Midbrain (tissue), 1 donor: ENCODE measurements around the gene LMBRD1.
"Not testable (repeated sequence)": the region's sequence is repeated elsewhere in the genome, so short reads cannot be mapped to it uniquely, and the experiment has no call there.

Source experiments
- DNase-seq: peaks from one replicate; lab custom pipeline; 2025; lab: John Stamatoyannopoulos, UW

Gene LMBRD1

DNA sequence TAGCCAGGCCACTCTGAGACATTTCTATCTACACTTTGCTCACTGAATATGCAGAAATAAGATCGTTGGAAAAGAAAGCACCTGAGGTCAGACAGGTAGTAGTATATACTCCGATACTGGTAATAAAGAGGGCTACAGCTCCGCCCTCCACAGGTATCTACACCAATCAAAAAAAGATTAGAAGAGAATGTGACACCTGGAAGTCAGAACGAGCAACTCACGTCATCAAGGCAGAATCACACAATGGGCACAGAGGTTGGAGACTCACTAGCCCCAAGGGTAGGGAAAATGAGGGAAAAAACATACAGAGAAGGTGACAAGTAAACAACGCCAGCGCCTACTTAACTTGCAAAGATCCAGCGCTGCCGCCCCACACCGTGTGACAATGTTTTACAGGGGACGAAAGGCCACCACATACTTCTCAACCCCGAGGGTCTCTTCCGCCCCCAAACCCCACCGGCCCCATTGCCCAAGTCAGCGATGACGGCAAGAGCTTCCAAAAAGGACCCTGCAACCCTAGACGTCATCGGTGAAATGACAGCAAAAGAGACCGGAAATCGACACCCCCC is 653 bp downstream of the LMBRD1 start:
- peak; percentile 68 for DNase-seq

- no peak for DNase-seq
Observed at GRCh38 chr6:69795469-69796072, 1.2 kb downstream of the LMBRD1 start.

DNA sequence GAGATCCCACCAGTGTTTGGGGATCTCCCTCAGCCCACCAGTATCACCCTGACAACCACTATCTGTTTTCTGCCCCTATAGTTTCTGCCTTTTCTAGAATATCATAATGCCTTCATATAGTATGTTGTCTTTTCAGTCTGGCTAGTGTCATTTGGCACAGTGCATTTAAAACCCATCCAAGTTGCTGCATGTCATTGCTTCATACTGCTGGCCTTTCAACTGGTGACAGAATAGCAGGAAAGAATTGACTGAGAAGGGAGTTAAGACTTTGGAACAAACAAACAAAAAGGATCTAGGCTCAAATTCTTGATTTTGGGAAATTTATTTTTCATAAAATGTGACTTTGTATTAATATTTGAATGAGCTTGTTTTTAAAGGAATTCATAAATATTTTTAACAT is 4.5 kb downstream of the LMBRD1 start:
- no peak for DNase-seq

- DNase-seq = no peak
Observed at GRCh38 chr6:69791065-69791471, 5.7 kb downstream of the LMBRD1 start.

DNA sequence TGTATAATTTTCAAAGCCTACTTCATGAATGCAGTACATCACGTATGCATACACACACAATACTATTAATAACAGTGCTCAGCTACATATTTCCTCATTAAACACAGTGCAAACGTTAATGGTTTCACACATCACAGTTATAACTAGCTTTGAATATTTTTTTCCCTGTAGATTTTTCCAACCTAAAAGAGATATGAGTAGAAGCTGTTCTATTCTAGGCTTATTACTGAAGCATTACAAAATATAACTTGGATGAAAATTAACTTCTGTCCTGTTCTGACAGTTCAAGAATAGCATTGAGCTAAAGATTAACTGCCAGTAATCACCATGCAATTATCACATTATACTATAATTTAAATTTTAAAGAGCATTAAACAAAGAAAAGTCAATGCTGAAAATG is 6.2 kb downstream of the LMBRD1 start:
- no peak for DNase-seq

GRCh38 chr6:69789578-69789977 is 7.2 kb downstream of the LMBRD1 start:
- DNase-seq = no peak

DNA sequence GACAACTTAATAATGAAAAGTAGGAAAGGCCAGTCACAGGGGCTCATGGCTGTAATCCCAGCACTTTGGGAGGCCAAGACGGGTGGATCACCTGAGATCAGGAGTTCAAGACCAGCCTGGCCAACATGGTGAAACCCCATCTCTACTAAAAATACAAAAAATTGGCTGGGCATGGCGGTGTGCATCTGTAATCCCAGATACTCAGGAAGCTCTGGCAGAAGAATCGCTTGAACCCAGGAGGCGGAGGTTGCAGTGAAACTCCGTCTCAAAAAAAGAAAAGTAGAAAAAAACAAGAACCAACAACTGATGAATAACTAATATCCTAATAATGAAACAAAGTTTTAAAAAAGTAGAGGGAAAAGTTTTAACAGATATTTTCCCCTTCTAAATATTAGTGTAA is 9.4 kb downstream of the LMBRD1 start:
- not testable (repeated sequence) for DNase-seq

- DNase-seq = no peak
Observed at GRCh38 chr6:69785697-69786096, 11.1 kb downstream of the LMBRD1 start.

GRCh38 chr6:69784595-69785377 is 12.0 kb downstream of the LMBRD1 start:
- DNase-seq = no peak

DNA sequence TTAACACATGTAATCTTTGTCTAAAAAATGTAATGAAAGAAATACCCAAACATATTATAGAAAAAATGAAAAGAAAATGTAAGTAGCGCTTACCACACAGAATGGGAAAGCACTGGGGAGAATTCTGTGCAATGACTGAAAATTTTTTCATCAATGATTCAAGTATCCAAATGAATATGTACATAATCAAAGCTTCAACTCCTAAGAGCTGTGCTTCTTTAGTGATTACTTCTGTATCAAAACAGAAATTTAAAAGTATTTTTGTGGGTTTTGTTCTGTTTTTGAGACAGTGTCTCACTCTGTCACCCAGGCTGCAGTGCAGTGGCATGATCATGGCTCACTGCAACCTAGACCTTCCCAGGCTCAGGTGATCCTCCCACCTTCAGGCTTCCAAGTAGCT is 13.7 kb downstream of the LMBRD1 start:
- DNase-seq = no peak

- DNase-seq = no peak
Observed at GRCh38 chr6:69780585-69781178, 16.1 kb downstream of the LMBRD1 start.

GRCh38 chr6:69775941-69776340 is 20.9 kb downstream of the LMBRD1 start:
- no peak for DNase-seq

- DNase-seq = no peak
Observed at GRCh38 chr6:69775585-69775849, 21.3 kb downstream of the LMBRD1 start.

DNA sequence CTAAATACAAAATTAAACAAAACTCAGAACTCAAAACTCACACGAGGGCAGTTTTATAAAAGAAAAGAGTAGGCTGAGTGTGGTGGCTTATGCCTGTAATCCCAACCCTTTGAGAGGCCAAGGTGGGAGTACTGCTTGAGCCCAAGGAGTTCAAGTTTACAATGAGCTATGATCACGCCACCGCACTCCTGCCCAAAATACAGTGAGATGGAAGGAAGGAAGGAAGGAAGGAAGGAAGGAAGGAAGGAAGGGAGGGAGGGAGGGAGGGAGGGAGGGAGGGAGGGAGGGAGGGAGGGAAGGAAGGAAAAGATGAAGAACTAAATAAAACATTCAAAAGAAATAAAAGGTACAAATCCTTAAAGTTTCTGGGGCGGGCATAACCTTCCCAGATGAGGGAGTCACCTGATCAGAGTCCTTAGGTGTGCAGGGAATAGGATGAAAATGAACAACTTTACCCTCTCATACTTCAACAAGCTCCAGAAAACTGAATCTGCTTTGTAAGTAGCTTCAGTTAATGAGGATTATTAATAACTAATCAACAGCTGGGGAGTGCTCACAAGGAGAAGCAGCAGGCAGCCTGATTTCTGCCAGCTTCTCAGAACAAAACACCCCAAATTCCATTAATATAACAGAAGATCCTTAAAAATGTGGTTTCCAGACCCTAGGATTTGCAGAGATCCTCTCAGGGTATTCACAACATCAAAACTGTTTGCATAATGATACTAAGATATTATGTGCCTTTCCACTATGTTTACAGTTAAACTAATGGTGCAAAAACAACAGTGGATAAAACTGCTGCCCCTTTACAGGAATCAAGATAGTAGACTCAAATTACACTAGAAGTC is 21.8 kb downstream of the LMBRD1 start:
- no peak for DNase-seq

GRCh38 chr6:69771158-69771906 is 25.5 kb downstream of the LMBRD1 start:
- no peak for DNase-seq

GRCh38 chr6:69768664-69769063 is 28.1 kb downstream of the LMBRD1 start:
- no peak for DNase-seq

- DNase-seq = no peak
Observed at GRCh38 chr6:69763763-69764162, 33.0 kb downstream of the LMBRD1 start.

DNA sequence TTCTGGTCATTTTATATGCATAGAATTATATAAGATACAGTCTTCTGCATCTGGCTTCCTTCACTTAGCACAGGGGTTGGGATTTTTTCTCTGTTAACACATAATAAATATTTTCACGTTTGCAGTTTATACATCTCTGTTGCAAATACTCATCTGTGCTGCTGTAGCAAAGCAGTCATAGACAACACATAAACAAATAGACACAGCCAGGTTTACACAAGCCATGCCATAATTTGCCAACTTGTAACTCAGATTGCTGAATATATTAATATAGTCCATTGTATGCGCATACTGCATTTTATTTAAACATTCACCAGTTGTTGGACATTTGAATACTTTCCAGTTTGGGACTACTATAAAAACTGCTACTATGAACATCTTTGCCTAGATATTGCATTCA is 35.0 kb downstream of the LMBRD1 start:
- no peak for DNase-seq

- DNase-seq = no peak
Observed at GRCh38 chr6:69758214-69758613, 38.6 kb downstream of the LMBRD1 start.

DNA sequence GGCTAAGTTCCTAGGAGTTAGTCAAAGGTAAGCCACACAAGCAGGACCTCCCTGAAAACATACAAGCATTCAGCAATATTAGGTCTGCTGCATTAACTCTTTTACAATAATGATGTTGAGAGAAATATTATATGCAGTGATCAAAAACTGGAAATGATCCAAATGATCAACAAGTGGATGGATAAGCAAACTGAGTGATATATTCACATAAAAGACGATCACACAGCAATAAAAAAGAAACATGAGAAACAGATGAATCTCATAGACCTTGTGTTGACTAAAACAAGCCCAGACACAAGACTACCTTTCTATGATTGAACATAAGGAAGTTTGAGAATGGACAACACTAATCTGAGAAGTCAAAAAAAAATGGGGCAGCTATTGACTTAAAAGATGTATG is 39.9 kb downstream of the LMBRD1 start:
- DNase-seq = no peak

DNA sequence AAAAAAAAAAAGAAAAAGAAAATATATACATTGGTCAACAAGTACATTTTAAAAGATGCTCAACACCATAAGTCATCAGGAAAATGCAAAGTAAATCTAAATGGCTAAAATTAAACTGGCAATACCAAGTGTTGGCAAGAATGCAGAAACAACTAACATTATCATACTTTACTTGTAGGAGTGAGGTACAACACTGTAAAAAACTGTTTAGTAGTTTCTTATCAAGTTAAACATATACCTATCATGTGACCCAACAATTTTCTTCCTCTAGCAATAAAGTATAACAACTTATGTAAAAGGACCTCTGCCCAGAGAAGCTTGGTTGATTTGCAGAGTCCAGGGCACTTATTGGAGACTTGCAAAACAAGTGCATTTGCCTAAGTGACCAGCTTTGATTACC is 40.4 kb downstream of the LMBRD1 start:
- DNase-seq = no peak

DNA sequence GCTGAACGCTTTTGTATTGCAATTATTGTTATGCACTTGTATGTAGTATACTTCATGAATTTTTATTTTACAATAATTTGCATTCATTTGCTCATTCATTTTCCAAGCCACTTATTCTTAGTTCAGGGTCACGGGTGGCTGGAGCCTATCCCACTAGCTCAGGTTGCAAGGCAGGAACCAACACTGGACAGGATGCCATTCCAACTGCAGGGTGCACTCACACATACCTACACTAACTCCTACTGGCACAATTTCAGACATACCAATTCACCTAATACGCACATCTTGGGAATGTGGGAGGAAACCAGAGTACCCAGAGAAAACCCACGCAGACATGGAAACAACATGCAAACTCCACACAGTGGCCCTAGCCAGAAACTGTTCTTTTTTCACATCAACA is 61.8 kb downstream of the LMBRD1 start:
- no peak for DNase-seq
